HG03439 (cell line): ENCODE measurements around the gene CTNND2.

Experiments used
- ATAC-seq: cut with Tn5 transposase; IDR thresholded peaks from one replicate; pipeline ENCODE4 v1.9.1; 2021; ENCODE audit warnings: mild to moderate bottlenecking, moderate library complexity; ENCODE audit not compliant: unreplicated experiment

CTNND2 gene, protein sequence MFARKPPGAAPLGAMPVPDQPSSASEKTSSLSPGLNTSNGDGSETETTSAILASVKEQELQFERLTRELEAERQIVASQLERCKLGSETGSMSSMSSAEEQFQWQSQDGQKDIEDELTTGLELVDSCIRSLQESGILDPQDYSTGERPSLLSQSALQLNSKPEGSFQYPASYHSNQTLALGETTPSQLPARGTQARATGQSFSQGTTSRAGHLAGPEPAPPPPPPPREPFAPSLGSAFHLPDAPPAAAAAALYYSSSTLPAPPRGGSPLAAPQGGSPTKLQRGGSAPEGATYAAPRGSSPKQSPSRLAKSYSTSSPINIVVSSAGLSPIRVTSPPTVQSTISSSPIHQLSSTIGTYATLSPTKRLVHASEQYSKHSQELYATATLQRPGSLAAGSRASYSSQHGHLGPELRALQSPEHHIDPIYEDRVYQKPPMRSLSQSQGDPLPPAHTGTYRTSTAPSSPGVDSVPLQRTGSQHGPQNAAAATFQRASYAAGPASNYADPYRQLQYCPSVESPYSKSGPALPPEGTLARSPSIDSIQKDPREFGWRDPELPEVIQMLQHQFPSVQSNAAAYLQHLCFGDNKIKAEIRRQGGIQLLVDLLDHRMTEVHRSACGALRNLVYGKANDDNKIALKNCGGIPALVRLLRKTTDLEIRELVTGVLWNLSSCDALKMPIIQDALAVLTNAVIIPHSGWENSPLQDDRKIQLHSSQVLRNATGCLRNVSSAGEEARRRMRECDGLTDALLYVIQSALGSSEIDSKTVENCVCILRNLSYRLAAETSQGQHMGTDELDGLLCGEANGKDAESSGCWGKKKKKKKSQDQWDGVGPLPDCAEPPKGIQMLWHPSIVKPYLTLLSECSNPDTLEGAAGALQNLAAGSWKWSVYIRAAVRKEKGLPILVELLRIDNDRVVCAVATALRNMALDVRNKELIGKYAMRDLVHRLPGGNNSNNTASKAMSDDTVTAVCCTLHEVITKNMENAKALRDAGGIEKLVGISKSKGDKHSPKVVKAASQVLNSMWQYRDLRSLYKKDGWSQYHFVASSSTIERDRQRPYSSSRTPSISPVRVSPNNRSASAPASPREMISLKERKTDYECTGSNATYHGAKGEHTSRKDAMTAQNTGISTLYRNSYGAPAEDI (N-terminal part only)

DNA sequence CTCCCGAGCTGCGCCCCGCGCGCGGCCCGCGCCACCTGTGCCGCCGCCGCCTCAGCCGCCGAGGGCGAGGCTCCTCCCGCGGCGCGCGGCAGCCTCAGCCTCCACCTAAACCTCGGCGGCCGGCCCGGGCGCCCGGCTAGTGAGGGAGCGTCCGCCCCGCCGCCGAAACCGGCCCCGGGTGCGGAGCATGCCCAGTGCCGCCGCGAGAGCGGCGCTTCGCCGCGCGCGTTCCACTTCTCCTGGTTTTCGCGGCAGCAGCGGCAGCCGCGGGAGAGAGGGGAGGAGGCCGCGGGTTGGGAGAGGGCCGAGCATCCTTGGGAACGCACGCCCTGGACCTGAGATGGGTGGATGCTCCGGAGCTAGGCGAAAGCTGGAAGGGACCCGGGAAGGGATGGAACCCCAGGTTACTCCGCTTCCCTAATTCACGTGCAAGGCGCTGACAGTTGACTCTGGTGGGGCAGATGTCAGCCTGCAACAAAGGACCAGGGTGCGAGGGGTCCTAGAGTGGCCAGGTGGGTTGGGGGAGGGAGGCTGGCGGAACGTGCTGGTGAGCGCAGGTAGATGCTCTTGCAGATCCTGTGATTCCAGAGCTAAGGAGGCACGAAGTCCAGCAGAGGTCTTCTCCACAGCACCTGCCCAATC is at the start of gene CTNND2:
Gene CTNND2, minus strand, starts transcription at position 182 of the 642 bp plus-strand sequence. CDS start 593 bp downstream, outside the sequence.
- ATAC-seq: no peak

DNA sequence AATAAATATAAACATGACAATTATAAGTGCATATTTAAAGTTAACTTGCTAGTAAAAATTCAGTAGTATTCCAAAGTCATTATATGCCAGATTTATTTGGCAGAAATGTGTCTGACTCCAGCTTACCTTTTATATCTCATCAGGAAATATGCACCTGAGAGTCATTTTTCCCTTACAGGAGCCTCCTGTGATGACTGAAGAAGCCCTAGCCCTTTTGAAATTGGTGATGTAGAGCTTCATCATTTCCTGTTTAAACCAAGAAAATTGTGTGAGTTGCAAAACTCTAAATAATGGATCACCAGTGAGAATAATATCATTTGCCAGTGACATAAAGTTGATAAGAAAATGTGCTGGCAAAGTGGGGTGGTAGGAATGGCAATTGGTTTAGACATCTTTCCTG is 42.1 kb upstream of the CTNND2 start:
- no peak for ATAC-seq

DNA sequence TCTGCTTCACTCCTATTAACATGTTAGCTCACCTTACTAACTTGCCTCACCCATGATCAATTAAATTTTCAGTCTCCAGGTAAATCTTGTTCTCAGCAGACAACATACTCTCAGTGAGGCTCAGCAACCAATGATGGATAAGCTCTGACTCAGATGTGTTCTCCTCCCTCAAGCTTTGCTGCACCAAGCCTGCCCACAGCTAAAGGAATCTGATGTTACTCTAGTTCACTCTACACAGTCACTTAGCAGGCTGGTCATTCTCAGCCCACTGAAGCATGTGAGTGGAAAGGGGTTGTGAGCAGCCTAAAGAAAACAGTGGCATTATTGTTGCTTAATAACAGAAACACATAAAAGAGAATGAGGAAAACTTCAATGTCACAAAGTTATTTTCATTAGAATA is 37.3 kb upstream of the CTNND2 start:
- ATAC-seq: no peak

DNA sequence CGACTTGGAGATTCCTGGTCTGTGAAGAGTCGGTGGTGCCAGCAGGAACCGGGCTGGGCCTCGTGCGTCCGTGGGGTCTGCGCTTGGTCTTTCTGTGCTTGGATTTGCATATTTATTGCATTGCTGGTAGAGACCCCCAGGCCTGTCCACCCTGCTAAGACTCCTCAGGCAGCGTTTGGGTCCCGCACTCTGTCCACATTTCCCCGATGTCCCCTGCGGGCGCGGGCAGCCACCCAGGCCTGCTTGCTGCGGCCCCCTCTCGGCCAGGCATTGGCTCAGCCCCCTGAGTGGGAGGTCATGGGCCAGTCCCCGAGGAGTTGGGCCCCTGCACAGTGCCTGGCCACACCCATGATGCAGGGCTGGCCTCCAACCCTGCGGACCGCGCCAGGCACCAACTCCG is 27.4 kb upstream of the CTNND2 start:
- ATAC-seq: no peak

DNA sequence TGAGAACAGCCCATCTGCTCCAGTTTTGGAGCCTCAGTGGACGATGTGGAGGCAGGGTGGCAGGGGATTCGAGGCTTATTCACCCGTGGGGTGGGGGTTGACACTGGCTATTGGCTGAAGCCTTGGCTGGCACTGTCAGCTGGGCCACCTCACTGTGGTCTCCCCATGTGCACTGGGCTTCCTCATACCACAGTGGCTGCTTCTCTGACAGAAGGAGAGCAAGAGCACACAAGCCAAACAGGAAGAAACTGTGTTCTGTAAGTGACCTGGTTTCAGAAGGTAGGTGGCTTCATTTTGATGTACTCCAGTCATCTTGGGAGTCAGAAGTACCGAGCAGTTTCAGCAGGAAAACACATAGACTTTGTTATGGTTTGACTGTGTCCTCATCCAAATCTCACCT is 24.7 kb upstream of the CTNND2 start:
- ATAC-seq: no peak

DNA sequence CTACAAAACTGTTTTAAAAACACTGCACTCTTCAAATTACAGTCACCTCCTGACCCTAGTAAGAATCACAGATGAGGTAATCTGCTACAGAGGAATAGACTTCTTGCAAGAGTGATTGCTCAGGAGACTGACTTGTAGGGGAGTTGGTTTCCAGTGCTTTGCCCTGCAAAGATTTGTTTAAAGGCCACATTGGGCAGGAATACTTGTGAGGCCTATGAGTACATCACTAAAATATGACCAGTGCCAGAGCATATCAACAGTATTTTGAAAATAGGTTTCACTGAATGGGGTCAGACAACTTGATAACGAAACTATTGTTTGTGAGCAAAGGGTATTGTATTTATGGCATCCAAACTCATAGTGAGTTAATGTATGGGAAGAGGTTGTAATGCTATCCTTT is 21.5 kb upstream of the CTNND2 start:
- ATAC-seq: no peak

DNA sequence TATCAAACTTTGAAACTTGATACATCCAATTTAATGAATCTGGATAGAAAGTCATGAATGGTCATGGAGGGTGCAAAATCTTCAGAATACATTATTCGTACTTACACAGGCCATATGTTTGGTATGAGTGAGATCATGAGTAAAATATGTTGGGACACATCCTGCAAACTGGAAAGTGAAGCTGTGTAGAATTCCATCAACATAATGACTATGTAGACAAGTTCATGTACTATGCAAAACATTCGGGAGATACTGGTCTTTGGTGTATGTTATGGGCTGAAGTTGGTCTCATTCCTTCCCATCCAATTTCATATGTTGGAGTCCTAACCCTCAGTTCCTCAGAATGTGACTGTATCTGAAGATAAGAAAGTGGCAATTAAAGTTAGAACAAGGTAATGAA is 18.1 kb upstream of the CTNND2 start:
- ATAC-seq: no peak

DNA sequence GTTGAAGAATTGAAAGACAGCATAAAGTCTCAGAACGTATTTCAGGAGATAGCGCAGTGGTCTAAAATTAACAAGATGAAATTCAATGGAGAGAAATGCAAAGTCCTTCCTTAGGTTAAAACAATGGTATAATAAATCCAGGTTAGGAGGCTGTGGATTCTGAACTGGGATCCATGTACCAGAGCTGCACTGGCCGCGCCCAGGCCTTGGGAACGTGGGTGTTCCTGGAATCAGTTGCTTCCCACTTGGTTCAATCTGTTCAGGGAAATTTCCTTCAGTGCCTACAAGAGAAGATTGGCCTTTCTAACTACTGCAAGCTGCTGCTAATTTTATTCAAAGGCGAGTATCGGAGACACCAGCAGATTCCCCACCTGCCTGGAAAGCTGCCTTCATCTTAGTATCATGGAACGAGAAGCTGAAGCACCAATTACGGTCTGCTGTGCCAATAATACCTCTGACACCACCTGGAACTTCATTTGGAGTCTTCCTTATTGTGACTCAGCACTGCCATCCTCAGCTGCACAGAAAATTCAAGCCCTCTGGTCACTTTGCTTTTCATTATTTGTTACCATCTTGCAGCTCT is 14.3 kb upstream of the CTNND2 start:
- no peak for ATAC-seq

DNA sequence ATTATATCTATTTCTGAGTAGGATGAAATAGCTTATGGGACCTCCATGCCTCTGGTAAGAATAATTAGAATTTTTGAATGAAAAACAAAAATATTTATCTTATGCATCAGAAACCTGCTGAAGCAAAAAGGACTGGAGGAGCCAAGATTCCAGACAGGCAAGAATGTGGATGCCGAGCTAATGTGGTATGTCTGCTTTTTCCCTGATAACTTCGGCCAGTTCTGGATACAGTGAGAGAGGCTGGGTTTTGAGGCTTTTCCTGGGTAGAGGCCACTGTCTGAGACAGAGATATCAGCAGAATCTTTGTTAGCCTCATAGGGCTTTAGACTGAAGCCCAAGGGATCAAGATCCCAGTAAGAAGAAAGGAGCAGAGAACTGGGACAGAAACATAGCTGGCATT is 5.2 kb upstream of the CTNND2 start:
- ATAC-seq: no peak

DNA sequence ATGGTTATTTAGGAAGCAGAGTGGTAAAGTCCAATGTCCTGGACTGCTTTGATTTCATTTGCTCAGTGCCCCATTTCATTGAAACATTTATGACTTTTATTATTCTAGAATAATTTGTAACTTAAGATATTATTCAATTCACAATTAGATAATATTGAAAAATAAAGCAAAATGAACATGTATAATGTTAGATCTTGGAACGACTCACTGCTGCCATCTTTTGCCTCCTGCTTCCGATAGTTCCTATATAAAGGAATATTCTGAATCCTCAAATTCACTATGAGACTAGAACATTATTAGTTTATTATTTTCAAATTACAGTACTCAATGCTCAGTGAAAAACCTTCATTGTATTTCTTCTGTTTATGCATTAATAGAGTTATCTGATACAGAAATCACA is 2.3 kb upstream of the CTNND2 start:
- no peak for ATAC-seq

DNA sequence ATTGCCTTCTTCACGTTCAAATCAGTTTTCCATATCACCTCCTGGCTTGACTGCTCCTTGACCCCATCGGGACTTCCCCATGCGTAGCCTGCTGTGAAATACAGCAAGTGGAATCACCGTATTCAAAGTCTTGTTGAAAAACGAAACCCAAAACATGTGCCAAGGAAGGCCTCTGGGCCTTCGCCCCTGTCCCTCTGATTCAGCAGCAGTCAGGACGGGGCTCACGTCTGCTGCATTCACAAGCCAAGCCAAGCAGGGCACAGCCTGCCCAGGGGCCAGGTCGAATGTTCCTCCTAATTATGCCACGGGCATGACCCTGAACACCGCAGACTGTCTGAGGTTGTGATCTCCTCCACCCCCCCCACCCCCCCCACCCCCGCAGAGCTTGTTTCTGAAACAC is 960 bp upstream of the CTNND2 start:
- no peak for ATAC-seq

DNA sequence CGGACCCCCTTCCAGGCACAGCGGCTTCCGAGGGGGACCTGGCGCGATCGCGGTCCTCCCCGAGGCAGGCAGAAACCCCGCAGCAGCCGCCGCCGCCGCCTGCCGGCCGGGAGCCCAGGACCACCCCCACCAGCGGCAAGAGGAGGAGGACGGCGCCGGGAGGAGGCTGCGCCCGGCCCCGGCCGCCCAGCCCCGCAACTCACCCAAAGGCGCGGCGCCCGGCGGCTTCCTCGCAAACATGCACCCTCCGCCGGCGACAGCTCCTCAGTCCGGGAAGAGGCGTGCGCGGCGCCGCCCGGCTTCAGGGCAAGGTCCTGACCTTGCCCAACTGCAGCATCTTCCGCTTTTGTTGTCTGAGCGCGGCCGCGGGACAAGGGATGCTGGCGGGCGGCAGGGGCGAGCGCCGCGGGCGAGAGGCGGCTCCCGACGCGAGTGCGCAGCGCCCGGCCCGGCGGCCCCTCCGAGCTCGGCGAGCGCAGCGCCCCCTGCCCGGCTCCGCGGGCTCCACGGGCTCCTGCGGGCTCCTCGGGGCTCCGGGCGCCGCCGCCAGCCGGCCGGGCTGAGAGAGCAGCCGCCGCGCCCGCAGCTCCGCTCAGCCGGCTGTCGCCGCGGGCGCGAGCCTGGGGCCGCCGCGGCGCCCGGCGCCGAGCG is 507 bp downstream of the CTNND2 start:
- no peak for ATAC-seq

DNA sequence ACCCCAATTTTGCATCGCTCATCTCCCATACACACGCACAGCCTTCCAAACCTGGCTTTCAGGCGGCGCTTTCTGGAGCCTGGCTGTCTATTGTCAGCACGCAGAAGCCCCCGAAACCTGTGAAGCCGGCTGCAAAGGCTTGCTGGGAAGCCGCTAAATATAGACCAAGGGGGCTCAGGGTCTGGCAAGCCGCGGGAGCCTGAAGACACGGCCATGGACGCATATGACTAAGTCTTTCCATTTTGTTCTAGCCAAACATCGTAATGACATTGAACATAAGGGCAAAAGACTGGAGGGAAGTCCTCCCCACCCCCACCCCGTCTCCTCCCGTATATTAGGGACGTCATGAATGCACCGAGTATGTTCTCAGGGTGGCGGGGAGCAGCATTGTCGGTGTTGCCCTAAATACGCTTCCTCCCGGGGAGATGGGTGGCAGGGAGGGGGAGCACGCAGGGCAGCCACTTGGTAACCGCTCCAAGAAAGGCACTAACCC is 1.1 kb downstream of the CTNND2 start:
- ATAC-seq: no peak

DNA sequence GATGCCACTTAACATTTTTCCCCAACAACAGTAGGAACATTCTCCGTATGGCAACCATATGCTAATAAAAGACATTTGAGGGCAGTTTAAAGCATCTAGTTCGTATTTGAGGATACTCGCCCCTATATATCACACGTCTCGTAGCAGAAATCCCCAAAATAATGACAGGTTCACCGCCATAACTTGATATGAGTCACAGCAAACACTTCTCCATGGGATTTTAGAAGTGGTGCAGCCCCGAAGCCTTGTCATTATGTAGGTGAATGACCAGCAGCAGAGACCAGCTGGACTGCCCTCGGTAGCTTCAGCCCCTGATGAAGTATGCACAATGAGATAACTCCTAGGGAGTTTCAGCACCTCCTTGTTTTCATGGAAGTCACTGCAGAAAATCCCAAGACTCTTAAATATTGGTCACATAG is 2.0 kb downstream of the CTNND2 start:
- no peak for ATAC-seq

DNA sequence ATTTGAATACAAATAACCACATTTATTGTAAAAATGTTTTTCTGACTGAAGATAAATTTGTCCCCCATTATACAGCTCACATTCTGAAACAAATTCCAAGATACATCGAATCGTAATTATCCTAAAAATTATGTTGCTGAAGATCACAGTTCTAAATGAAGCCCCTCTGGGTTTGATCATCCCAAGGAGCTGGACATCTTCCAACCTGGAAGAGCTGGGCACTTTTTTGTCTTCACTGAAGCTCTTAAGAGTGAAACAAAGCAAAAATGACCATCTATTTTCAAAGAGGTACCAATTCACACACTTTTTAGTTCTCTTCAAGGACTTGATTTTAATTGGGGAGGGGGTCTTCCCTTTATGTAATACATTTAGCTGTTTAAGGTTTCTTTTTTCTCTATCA is 5.5 kb downstream of the CTNND2 start:
- ATAC-seq: no peak

DNA sequence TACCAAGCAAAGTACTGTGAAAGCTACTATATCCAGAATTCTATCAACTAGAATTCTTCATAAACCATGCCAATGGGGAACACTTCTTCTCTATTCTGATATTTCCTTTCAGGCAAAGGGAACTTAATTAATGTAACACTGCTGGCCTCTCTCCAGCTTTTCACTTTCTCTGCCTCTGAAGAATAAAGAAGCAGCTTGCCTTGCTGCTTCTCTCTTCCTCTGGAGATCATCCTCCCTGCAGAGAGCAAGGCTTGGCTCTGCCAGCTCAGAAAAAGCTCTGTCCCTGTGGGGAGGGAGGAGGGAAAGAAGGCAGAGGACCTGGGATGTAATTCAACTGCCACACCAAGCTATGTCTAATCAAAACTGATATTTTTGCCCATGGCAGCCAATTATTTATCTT is 6.5 kb downstream of the CTNND2 start:
- no peak for ATAC-seq

DNA sequence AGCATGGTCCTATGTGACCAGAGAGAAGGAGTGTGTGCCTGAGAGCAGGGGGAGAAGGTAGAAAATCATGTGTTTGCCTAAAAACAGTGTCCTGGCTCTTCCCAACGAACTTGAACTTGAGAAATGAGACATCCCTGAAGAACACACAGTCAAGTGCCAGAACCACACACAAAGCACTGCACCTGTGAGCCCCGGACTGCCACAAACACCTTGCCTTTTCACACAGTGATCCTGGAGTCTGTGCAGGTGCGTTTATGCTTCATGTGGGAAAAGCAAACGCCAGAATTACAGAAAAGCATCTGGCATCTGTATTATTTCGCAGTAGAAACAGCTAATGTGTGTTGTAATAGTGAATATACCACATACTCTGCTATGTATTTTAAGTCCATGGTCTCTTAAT is 9.3 kb downstream of the CTNND2 start:
- no peak for ATAC-seq

DNA sequence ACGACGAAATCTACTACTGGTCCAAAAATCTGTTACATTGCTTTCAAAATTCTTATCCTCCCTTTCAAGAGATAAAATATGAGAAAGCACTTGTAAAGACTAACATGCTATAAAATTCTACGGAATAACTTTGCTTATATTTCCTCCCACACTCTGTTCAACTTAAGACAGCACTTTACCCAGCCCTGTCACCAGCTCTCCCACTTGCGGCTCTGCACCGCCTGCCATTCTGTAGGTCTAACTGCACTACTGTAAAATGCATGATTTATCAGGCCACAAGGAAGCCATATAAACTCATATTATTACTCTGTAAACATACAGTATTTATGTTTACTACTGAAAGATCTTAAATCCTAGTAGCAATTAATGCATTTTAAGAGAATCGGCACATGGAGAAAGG is 11.4 kb downstream of the CTNND2 start:
- ATAC-seq: no peak

DNA sequence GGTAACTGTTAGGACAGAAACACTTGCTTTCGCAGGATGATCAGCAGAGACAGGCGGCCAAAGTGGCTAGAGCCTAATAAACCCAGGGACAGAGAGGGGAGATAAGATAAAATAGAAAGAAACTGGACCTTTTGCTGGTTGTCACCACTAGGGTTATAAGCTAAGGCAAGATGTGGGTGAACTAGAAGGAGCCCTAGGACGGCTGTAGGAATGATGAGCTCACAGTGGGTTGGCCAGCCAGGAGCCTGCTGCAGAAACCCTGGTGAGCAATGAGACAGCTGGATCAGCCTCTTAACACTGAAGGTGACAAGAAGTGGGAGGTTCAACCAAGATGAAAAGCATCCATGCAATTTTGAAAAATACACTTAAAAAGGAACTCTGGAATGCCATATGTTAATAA is 13.5 kb downstream of the CTNND2 start:
- ATAC-seq: no peak

DNA sequence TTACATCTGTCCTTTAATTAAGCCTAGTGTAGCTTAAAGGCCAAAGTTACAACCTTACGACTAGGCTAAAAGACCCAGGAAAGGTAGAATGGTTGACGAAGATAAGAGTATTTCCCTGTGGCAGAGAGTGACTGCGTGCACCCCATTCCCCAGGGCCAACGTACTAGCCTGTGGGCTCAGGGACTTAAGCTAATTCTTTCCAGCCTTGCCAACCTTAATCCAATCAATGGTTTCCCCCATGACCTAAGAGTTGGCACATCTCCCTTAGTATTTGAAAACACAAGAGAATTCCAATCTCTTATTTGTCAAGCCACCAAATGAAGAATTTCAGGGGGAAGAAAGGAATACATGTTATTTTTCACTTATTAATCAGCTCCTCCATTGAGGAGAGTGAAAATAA is 16.0 kb downstream of the CTNND2 start:
- no peak for ATAC-seq
